PC-3 (cell line): ENCODE results near the gene GOSR1. TPM values are rescaled to one million over a fixed set of nuclear protein-coding genes. Genes with fewer than 3 reads are reported as not detected.

Source experiments
- ATAC-seq: fragments of 200-7000 bp; cut with Tn5 transposase; 2 replicates; pipeline ENCODE4 v1.9.1; 2020; ENCODE audit warnings: mild to moderate bottlenecking, moderate library complexity
- BruUV-seq: library from RNA; stranded (reverse); fragments of 400-500 nt; replicated peaks from 2 replicates; lab custom pipeline; 2021; lab: Mats Ljungman, UMichigan
- CTCF ChIA-PET: fragments of 300-600 bp; sonication (Branson Sonifier 250); formaldehyde crosslinking; loops from one replicate; lab custom pipeline; 2022; ENCODE audit warnings: antibody characterized with exemption; lab: Charles Lee
- POLR2A ChIA-PET: fragments of 300-600 bp; sonication (Branson Sonifier 250); formaldehyde crosslinking; loops from one replicate; lab custom pipeline; 2022; ENCODE audit warnings: antibody characterized with exemption; ENCODE audit not compliant: unreplicated experiment; lab: Charles Lee
- DNase-seq: peaks from one replicate; pipeline ENCODE4 v3.0.0-alpha.2; 2015
- H2AFZ ChIP-seq: fragments of 300-600 bp; sonication (generic); 2 replicates; pipeline ENCODE4 v1.6.0; 2016; ENCODE audit warnings: antibody characterized with exemption, low read length
- H3F3A ChIP-seq: fragments of 300-600 bp; sonication (generic); one replicate; pipeline ENCODE4 v1.6.0; 2017; ENCODE audit warnings: antibody characterized with exemption, low read length, control low read depth, mild to moderate bottlenecking; ENCODE audit not compliant: unreplicated experiment
- H3K27ac ChIP-seq: fragments of 300-600 bp; sonication (generic); 2 replicates; pipeline ENCODE4 v1.5.1; 2016; ENCODE audit warnings: mild to moderate bottlenecking, low read length
- H3K27me3 ChIP-seq: fragments of 300-600 bp; sonication (generic); 2 replicates; pipeline ENCODE4 v1.6.1; 2016; ENCODE audit warnings: low read length, mixed read lengths
- H3K36me3 ChIP-seq: fragments of 300-600 bp; sonication (generic); 2 replicates; pipeline ENCODE4 v1.6.1; 2016; ENCODE audit warnings: low read depth, mixed run types, low read length, mixed read lengths
- H3K4me1 ChIP-seq: fragments of 300-600 bp; sonication (generic); 2 replicates; pipeline ENCODE4 v1.5.1; 2016; ENCODE audit warnings: low read length; ENCODE audit not compliant: insufficient read depth
- H3K4me2 ChIP-seq: fragments of 300-600 bp; sonication (generic); 2 replicates; pipeline ENCODE4 v1.6.0; 2016; ENCODE audit warnings: low read length
- H3K4me3 ChIP-seq: fragments of 300-600 bp; sonication (generic); 2 replicates; pipeline ENCODE4 v1.5.1; 2016; ENCODE audit warnings: mild to moderate bottlenecking, low read length, mixed read lengths
- H3K79me2 ChIP-seq: fragments of 300-600 bp; sonication (generic); 2 replicates; pipeline ENCODE4 v1.6.1; 2017; ENCODE audit warnings: low read length, mixed read lengths
- H3K9ac ChIP-seq: fragments of 300-600 bp; sonication (generic); 2 replicates; pipeline ENCODE4 v1.6.0; 2016; ENCODE audit warnings: mild to moderate bottlenecking, low read length
- H3K9me2 ChIP-seq: fragments of 300-600 bp; sonication (generic); replicated peaks from 2 replicates; pipeline ENCODE4 v1.6.1; 2016; ENCODE audit warnings: mixed run types, low read length, mixed read lengths
- H3K9me3 ChIP-seq: fragments of 300-600 bp; sonication (generic); 2 replicates; pipeline ENCODE4 v1.6.1; 2016; ENCODE audit warnings: low read length, mixed read lengths
- H4K20me1 ChIP-seq: fragments of 300-600 bp; sonication (generic); 2 replicates; pipeline ENCODE4 v1.6.1; 2016; ENCODE audit warnings: low read length, mixed read lengths
- CTCF ChIP-seq: fragments of 300-600 bp; sonication (generic); conservative IDR thresholded peaks from 2 replicates; pipeline ENCODE4 v1.5.1; 2017; ENCODE audit warnings: antibody characterized with exemption, low read depth, mild to moderate bottlenecking, low read length
- EZH2 ChIP-seq: fragments of 300-600 bp; sonication (generic); IDR thresholded peaks from one replicate; pipeline ENCODE4 v1.6.1; 2017; ENCODE audit warnings: antibody characterized with exemption, mild to moderate bottlenecking, low read length; ENCODE audit not compliant: unreplicated experiment
- EZH2phosphoT487 ChIP-seq: fragments of 300-600 bp; sonication (generic); IDR thresholded peaks from 2 replicates; pipeline ENCODE4 v1.6.1; 2018; ENCODE audit warnings: mild to moderate bottlenecking, antibody characterized with exemption, low read length, borderline replicate concordance
- intact Hi-C: fragments of 100-400 bp; cut with micrococcal nuclease; formaldehyde crosslinking; loops from 2 replicates; pipeline ENCODE4 v1.9.0; 2023
- total RNA-seq: library from RNA; depleted of rRNA; stranded (reverse); fragments of >200 nt; gene quantifications from 2 replicates; pipeline ENCODE4 v1.2.3, GENCODE V29; 2014

Gene GOSR1
- total RNA-seq, 1 experiment from 2014 or later, result 22.2 TPM

GRCh38 chr17:30503558-30503957 lies 26.4 kb downstream of the GOSR1 start:
- ChIA-PET CTCF (no interaction called here), POLR2A (no interaction called here)
- Histone ChIP-seq H3K9me3 (no peaks in the 10 kb centered on the region), H2AFZ (no peak overlapping the region), H3K4me2 (no peak overlapping the region), H3K4me1 (no peaks in the 10 kb centered on the region), H3K27ac (no peak overlapping the region), H3K27me3 (no peaks in the 10 kb centered on the region), H4K20me1 (no peaks in the 10 kb centered on the region), H3K9ac (no peak overlapping the region), H3F3A (no peaks in the 10 kb centered on the region), H3K79me2 (no peaks in the 10 kb centered on the region), H3K4me3 (no peak overlapping the region), H3K36me3 (peaks cover 6% of the 10 kb centered on the region), H3K9me2 (no peaks in the 10 kb centered on the region)
- TF ChIP-seq EZH2phosphoT487 (no peak), EZH2 (no peak), CTCF (no peak)
- BruUV-seq, result no TSS peak
- no peak for ATAC-seq
- intact Hi-C loops, result no loop called here
- no peak for DNase-seq

- H4K20me1 ChIP-seq, result no peaks in the 10 kb centered on the region
- CTCF ChIA-PET, result no interaction called here
- peaks cover 6% of the 10 kb centered on the region for H3K36me3 ChIP-seq
- no peaks in the 10 kb centered on the region for H3K79me2 ChIP-seq
- H3K4me2 ChIP-seq, result no peak overlapping the region
- intact Hi-C loops, result no loop called here
- TF ChIP-seq EZH2phosphoT487, result no peak
- TF ChIP-seq CTCF, result no peak
- no peak for TF ChIP-seq EZH2
- no peaks in the 10 kb centered on the region for H3K27me3 ChIP-seq
- no peak overlapping the region for H3K4me3 ChIP-seq
- DNase-seq (no peak), ATAC-seq (no peak)
- no peaks in the 10 kb centered on the region for H3K9me2 ChIP-seq
- H3K9me3 ChIP-seq, result no peaks in the 10 kb centered on the region
- POLR2A ChIA-PET, result no interaction called here
- H3F3A ChIP-seq, result no peaks in the 10 kb centered on the region
- no peak overlapping the region for H2AFZ ChIP-seq
- no TSS peak for BruUV-seq
- no peak overlapping the region for H3K27ac ChIP-seq
- no peaks in the 10 kb centered on the region for H3K4me1 ChIP-seq
- H3K9ac ChIP-seq, result no peak overlapping the region
Observed at GRCh38 chr17:30505868-30506417, 28.7 kb downstream of the GOSR1 start.

- BruUV-seq, result no TSS peak
- Histone ChIP-seq H3K36me3 (peaks cover 6% of the 10 kb centered on the region), H3K4me3 (no peak overlapping the region), H3K79me2 (no peaks in the 10 kb centered on the region), H3K9me3 (no peaks in the 10 kb centered on the region), H4K20me1 (no peaks in the 10 kb centered on the region), H3K9me2 (no peaks in the 10 kb centered on the region), H3K27me3 (no peaks in the 10 kb centered on the region), H3K9ac (no peak overlapping the region), H3K27ac (no peak overlapping the region), H3F3A (no peaks in the 10 kb centered on the region), H3K4me2 (no peak overlapping the region), H2AFZ (no peak overlapping the region), H3K4me1 (no peaks in the 10 kb centered on the region)
- CTCF ChIA-PET, result no interaction called here
- no peak for TF ChIP-seq CTCF
- TF ChIP-seq EZH2phosphoT487, result no peak
- no peak for TF ChIP-seq EZH2
- no peak for ATAC-seq
- no peak for DNase-seq
- POLR2A ChIA-PET, result no interaction called here
- intact Hi-C loops, result no loop called here
Observed at GRCh38 chr17:30506481-30506880, 29.3 kb downstream of the GOSR1 start.
